Osteocyte (in vitro differentiated cells): Measurements from ENCODE around the gene PRKACG. TPM values are rescaled to one million over a fixed set of nuclear protein-coding genes. Genes with fewer than 3 reads are reported as not detected.
"Not testable (repeated sequence)": the region's sequence is repeated elsewhere in the genome, so short reads cannot be mapped to it uniquely, and the experiment has no call there.

Source experiments
- DNase-seq: peaks from one replicate; pipeline ENCODE4 v3.0.0; 2021; ENCODE audit warnings: mixed read lengths; ENCODE audit not compliant: unreplicated experiment; ENCODE audit errors: extremely low spot score
- H3K27ac Mint-ChIP-seq: one replicate; pipeline ENCODE4 v1.8.0; 2021; ENCODE audit warnings: mild to moderate bottlenecking, mixed read lengths; ENCODE audit not compliant: unreplicated experiment
- H3K27me3 Mint-ChIP-seq: one replicate; pipeline ENCODE4 v1.8.0; 2021; ENCODE audit warnings: mixed read lengths; ENCODE audit not compliant: unreplicated experiment
- H3K36me3 Mint-ChIP-seq: one replicate; pipeline ENCODE4 v1.8.0; 2021; ENCODE audit warnings: mixed read lengths; ENCODE audit not compliant: unreplicated experiment
- H3K4me1 Mint-ChIP-seq: one replicate; pipeline ENCODE4 v1.8.0; 2021; ENCODE audit warnings: mixed read lengths; ENCODE audit not compliant: unreplicated experiment
- H3K4me3 Mint-ChIP-seq: one replicate; pipeline ENCODE4 v1.8.0; 2021; ENCODE audit warnings: mild to moderate bottlenecking, moderate library complexity, mixed read lengths; ENCODE audit not compliant: unreplicated experiment
- H3K9me3 Mint-ChIP-seq: one replicate; pipeline ENCODE4 v1.8.0; 2021; ENCODE audit warnings: mixed read lengths; ENCODE audit not compliant: unreplicated experiment
- CTCF ChIP-seq: fragments of 200-600 bp; sonication (generic); IDR thresholded peaks from 2 replicates; pipeline ENCODE4 v1.5.0; 2021; ENCODE audit warnings: antibody characterized with exemption, mild to moderate bottlenecking, moderate library complexity
- total RNA-seq: library from RNA; stranded (reverse); gene quantifications from 2 replicates; pipeline ENCODE4 v1.2.1, GENCODE V29; 2021

Gene PRKACG
- total RNA-seq, 1 donor from 2014 or later = not detected

DNA sequence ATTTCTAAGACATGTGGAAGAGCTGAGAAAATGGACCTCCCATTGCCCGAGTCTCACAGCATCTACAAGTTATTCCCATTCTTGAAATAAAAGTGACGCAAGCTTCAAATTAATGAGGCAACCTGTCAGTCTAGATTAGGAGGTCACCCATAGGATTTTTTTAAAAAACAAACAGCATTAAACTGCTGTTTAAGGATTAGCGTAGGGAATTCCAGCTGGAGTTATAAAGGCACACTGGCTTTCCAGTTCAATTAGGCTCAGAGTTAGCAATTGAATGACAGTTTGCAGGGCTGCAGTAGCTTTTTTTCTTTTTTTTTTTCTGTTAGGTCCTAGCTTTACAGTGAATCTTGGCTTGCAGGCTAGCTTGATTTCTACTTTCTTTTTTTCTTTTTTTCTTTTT is 16.2 kb downstream of the PRKACG start:
- Mint-ChIP-seq H3K27ac (no peak overlapping the region), H3K4me3 (no peak overlapping the region), H3K36me3 (no peaks in the 10 kb centered on the region), H3K27me3 (peaks cover 41% of the 10 kb centered on the region), H3K9me3 (no peaks in the 10 kb centered on the region), H3K4me1 (no peaks in the 10 kb centered on the region)
- DNase-seq = no peak
- TF ChIP-seq CTCF = no peak

- Mint-ChIP-seq H3K9me3 (no peaks in the 10 kb centered on the region), H3K27ac (no peak overlapping the region), H3K4me3 (no peak overlapping the region), H3K36me3 (no peaks in the 10 kb centered on the region), H3K27me3 (peaks cover 41% of the 10 kb centered on the region), H3K4me1 (no peaks in the 10 kb centered on the region)
- no peak for DNase-seq
- TF ChIP-seq CTCF = no peak
Measured at GRCh38 chr9:68996462-68996861, 17.5 kb downstream of the PRKACG start.

GRCh38 chr9:68995776-68996175 is 18.1 kb downstream of the PRKACG start:
- Mint-ChIP-seq H3K27ac (no peak overlapping the region), H3K4me1 (no peaks in the 10 kb centered on the region), H3K9me3 (no peaks in the 10 kb centered on the region), H3K27me3 (peaks cover 37% of the 10 kb centered on the region), H3K4me3 (no peak overlapping the region), H3K36me3 (no peaks in the 10 kb centered on the region)
- no peak for TF ChIP-seq CTCF
- no peak for DNase-seq

- Mint-ChIP-seq H3K4me1 (no peaks in the 10 kb centered on the region), H3K36me3 (no peaks in the 10 kb centered on the region), H3K27me3 (peaks cover 14% of the 10 kb centered on the region), H3K4me3 (no peak overlapping the region), H3K27ac (no peak overlapping the region), H3K9me3 (no peaks in the 10 kb centered on the region)
- DNase-seq = no peak
- no peak for TF ChIP-seq CTCF
Measured at GRCh38 chr9:68991457-68991856, 22.5 kb downstream of the PRKACG start.

GRCh38 chr9:68986949-68987348 is 27.0 kb downstream of the PRKACG start:
- DNase-seq, H3K27me3 Mint-ChIP-seq, H3K27ac Mint-ChIP-seq, H3K4me3 Mint-ChIP-seq, H3K4me1 Mint-ChIP-seq, H3K9me3 Mint-ChIP-seq, H3K36me3 Mint-ChIP-seq: not testable (repeated sequence)
